Astrocyte (in vitro differentiated cells and primary cell): ENCODE measurements around the gene FXR2.

ENCODE experiments used
- EZH2 ChIP-seq: IDR thresholded peaks from 2 replicates; pipeline ENCODE4 v1.6.1; 2012; ENCODE audit warnings: mild to moderate bottlenecking, low read length, inconsistent platforms; ENCODE audit not compliant: insufficient read depth
- TF ChIP-seq, protein P1 (sequence below): IDR thresholded peaks from 2 replicates; pipeline ENCODE4 v1.5.1; 2011; ENCODE audit warnings: low read depth, mild to moderate bottlenecking, inconsistent platforms, low read length, moderate library complexity; ENCODE audit not compliant: insufficient read depth

- TF ChIP-seq, protein P1, sequence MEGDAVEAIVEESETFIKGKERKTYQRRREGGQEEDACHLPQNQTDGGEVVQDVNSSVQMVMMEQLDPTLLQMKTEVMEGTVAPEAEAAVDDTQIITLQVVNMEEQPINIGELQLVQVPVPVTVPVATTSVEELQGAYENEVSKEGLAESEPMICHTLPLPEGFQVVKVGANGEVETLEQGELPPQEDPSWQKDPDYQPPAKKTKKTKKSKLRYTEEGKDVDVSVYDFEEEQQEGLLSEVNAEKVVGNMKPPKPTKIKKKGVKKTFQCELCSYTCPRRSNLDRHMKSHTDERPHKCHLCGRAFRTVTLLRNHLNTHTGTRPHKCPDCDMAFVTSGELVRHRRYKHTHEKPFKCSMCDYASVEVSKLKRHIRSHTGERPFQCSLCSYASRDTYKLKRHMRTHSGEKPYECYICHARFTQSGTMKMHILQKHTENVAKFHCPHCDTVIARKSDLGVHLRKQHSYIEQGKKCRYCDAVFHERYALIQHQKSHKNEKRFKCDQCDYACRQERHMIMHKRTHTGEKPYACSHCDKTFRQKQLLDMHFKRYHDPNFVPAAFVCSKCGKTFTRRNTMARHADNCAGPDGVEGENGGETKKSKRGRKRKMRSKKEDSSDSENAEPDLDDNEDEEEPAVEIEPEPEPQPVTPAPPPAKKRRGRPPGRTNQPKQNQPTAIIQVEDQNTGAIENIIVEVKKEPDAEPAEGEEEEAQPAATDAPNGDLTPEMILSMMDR = no peak
- TF ChIP-seq EZH2 = no peak
Observed at GRCh38 chr17:7587420-7588151, 27.1 kb downstream of the FXR2 start.
